ENCODE data around the gene FAM199X. TPM values are rescaled to one million over a fixed set of nuclear protein-coding genes. Genes with fewer than 3 reads are reported as not detected.

The FAM199X gene
- polyA plus RNA-seq, 1 donor from 2014 or later: 38.2 TPM

DNA sequence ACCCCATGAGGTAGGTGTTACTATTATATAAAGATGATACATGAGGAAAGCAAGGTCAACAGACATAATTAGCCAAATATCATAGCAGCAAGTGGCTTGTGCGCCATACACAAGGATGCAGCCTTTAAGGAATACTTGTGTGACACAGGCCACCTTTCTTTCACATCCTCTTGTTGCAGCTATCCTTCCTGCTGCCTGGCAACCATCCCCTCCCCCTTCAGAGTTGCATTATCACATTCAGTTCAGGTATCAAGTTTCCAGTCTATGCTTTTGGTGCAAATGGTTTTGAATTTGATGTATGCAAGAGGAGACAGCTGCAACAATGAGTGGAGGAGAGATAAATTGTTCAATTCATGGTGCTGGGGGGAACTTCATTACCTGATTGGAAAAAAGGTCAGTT is 47.5 kb upstream of the FAM199X start:
- TF ChIP-seq, protein P1, sequence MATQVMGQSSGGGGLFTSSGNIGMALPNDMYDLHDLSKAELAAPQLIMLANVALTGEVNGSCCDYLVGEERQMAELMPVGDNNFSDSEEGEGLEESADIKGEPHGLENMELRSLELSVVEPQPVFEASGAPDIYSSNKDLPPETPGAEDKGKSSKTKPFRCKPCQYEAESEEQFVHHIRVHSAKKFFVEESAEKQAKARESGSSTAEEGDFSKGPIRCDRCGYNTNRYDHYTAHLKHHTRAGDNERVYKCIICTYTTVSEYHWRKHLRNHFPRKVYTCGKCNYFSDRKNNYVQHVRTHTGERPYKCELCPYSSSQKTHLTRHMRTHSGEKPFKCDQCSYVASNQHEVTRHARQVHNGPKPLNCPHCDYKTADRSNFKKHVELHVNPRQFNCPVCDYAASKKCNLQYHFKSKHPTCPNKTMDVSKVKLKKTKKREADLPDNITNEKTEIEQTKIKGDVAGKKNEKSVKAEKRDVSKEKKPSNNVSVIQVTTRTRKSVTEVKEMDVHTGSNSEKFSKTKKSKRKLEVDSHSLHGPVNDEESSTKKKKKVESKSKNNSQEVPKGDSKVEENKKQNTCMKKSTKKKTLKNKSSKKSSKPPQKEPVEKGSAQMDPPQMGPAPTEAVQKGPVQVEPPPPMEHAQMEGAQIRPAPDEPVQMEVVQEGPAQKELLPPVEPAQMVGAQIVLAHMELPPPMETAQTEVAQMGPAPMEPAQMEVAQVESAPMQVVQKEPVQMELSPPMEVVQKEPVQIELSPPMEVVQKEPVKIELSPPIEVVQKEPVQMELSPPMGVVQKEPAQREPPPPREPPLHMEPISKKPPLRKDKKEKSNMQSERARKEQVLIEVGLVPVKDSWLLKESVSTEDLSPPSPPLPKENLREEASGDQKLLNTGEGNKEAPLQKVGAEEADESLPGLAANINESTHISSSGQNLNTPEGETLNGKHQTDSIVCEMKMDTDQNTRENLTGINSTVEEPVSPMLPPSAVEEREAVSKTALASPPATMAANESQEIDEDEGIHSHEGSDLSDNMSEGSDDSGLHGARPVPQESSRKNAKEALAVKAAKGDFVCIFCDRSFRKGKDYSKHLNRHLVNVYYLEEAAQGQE (IDR thresholded peaks at IDR 0.05; ENCODE audit: borderline replicate concordance): no peak
- TF ChIP-seq MXI1 (conservative IDR thresholded peaks at IDR 0.05; ENCODE audit: poor library complexity, severe bottlenecking) (no peak), EZH2 (IDR thresholded peaks at IDR 0.05; ENCODE audit: borderline replicate concordance, insufficient read depth, low read length, poor library complexity, severe bottlenecking) (no peak), RAD21 (conservative IDR thresholded peaks at IDR 0.05) (no peak), POLR2AphosphoS5 (IDR thresholded peaks at IDR 0.05) (no peak), TAF1 (IDR thresholded peaks at IDR 0.05; ENCODE audit: low read depth) (no peak), SMC3 (conservative IDR thresholded peaks at IDR 0.05; ENCODE audit: poor library complexity) (no peak), EP300 (conservative IDR thresholded peaks at IDR 0.05; ENCODE audit: poor library complexity, severe bottlenecking) (no peak)
- TF ChIP-seq, protein P2, sequence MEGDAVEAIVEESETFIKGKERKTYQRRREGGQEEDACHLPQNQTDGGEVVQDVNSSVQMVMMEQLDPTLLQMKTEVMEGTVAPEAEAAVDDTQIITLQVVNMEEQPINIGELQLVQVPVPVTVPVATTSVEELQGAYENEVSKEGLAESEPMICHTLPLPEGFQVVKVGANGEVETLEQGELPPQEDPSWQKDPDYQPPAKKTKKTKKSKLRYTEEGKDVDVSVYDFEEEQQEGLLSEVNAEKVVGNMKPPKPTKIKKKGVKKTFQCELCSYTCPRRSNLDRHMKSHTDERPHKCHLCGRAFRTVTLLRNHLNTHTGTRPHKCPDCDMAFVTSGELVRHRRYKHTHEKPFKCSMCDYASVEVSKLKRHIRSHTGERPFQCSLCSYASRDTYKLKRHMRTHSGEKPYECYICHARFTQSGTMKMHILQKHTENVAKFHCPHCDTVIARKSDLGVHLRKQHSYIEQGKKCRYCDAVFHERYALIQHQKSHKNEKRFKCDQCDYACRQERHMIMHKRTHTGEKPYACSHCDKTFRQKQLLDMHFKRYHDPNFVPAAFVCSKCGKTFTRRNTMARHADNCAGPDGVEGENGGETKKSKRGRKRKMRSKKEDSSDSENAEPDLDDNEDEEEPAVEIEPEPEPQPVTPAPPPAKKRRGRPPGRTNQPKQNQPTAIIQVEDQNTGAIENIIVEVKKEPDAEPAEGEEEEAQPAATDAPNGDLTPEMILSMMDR (IDR thresholded peaks at IDR 0.05; ENCODE audit: poor library complexity, severe bottlenecking): no peak
- no peak overlapping the region for H3K27ac ChIP-seq (ENCODE audit: low read length)
- no peak overlapping the region for H2AFZ ChIP-seq (ENCODE audit: low read depth, low read length)
- H3F3A ChIP-seq (ENCODE audit: insufficient read depth, low read length, poor library complexity, severe bottlenecking): no peaks in the 10 kb centered on the region
- H3K4me2 ChIP-seq (ENCODE audit: low read length): no peak overlapping the region
- H4K20me1 ChIP-seq (ENCODE audit: insufficient read depth): no peaks in the 10 kb centered on the region
- H3K4me3 ChIP-seq (ENCODE audit: low read length): no peak overlapping the region
- H3K9ac ChIP-seq (ENCODE audit: low read length): no peak overlapping the region
- no peaks in the 10 kb centered on the region for H3K27me3 ChIP-seq (ENCODE audit: insufficient read depth, low read depth, low read length)
- no peaks in the 10 kb centered on the region for H3K36me3 ChIP-seq (ENCODE audit: insufficient read depth, low read length)
- no peaks in the 10 kb centered on the region for H3K79me2 ChIP-seq (replicated peaks; ENCODE audit: insufficient read depth, low read length)
- no peaks in the 10 kb centered on the region for H3K9me3 ChIP-seq (ENCODE audit: low read length)
- H3K9me2 ChIP-seq (ENCODE audit: insufficient read depth, low read length): no peaks in the 10 kb centered on the region

DNA sequence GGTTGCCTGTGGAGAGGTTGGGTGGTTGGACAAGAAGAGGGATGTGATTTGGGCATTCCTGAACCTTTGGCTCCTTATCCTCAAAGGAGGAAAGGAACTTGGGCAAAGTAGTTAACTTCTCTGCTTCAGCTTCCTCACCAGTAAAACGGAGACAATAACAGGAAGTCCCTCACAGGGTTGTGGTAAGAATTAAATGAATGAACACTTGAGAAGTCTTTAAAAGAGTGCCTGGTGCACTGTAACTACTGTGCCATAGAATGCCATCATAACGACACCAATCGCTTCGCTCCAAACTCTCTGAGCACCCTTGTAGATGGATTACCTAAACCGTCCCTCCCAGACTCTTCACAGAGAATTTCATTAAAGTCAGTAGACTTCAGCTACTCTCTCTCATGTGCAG is 43.4 kb upstream of the FAM199X start:
- Histone ChIP-seq H3K27ac (ENCODE audit: low read length) (no peak overlapping the region), H2AFZ (ENCODE audit: low read depth, low read length) (no peak overlapping the region), H3K9me3 (ENCODE audit: low read length) (no peaks in the 10 kb centered on the region), H3K9me2 (ENCODE audit: insufficient read depth, low read length) (no peaks in the 10 kb centered on the region), H3K9ac (ENCODE audit: low read length) (no peak overlapping the region), H3K4me2 (ENCODE audit: low read length) (no peak overlapping the region), H3K79me2 (replicated peaks; ENCODE audit: insufficient read depth, low read length) (no peaks in the 10 kb centered on the region), H3F3A (ENCODE audit: insufficient read depth, low read length, poor library complexity, severe bottlenecking) (no peaks in the 10 kb centered on the region), H3K4me3 (ENCODE audit: low read length) (no peak overlapping the region), H4K20me1 (ENCODE audit: insufficient read depth) (no peaks in the 10 kb centered on the region), H3K27me3 (ENCODE audit: insufficient read depth, low read depth, low read length) (no peaks in the 10 kb centered on the region), H3K36me3 (ENCODE audit: insufficient read depth, low read length) (no peaks in the 10 kb centered on the region)
- no peak for TF ChIP-seq POLR2AphosphoS5 (IDR thresholded peaks at IDR 0.05)
- no peak for TF ChIP-seq SMC3 (conservative IDR thresholded peaks at IDR 0.05; ENCODE audit: poor library complexity)
- no peak for TF ChIP-seq RAD21 (conservative IDR thresholded peaks at IDR 0.05)
- TF ChIP-seq, protein P1 (IDR thresholded peaks at IDR 0.05; ENCODE audit: borderline replicate concordance): no peak
- no peak for TF ChIP-seq EP300 (conservative IDR thresholded peaks at IDR 0.05; ENCODE audit: poor library complexity, severe bottlenecking)
- no peak for TF ChIP-seq MXI1 (conservative IDR thresholded peaks at IDR 0.05; ENCODE audit: poor library complexity, severe bottlenecking)
- TF ChIP-seq, protein P2 (IDR thresholded peaks at IDR 0.05; ENCODE audit: poor library complexity, severe bottlenecking): no peak
- TF ChIP-seq EZH2 (IDR thresholded peaks at IDR 0.05; ENCODE audit: borderline replicate concordance, insufficient read depth, low read length, poor library complexity, severe bottlenecking): no peak
- no peak for TF ChIP-seq TAF1 (IDR thresholded peaks at IDR 0.05; ENCODE audit: low read depth)

All from neural cell (in vitro differentiated cells).